GM18870 (cell line): Measurements from ENCODE around the gene ZSCAN23.
"Not testable (repeated sequence)": the region's sequence is repeated elsewhere in the genome, so short reads cannot be mapped to it uniquely, and the experiment has no call there.

Source experiments
- ATAC-seq: cut with Tn5 transposase; IDR thresholded peaks from one replicate; pipeline ENCODE4 v1.9.1; 2021; ENCODE audit warnings: moderate library complexity; ENCODE audit not compliant: unreplicated experiment

ZSCAN23 gene

GRCh38 chr6:28443112-28443773, at the start of gene ZSCAN23:
ZSCAN23 (minus strand) TSS chr6:28443491; CDS start chr6:28436266, 7,225 bp downstream.
- peak; percentile 90 for ATAC-seq

DNA sequence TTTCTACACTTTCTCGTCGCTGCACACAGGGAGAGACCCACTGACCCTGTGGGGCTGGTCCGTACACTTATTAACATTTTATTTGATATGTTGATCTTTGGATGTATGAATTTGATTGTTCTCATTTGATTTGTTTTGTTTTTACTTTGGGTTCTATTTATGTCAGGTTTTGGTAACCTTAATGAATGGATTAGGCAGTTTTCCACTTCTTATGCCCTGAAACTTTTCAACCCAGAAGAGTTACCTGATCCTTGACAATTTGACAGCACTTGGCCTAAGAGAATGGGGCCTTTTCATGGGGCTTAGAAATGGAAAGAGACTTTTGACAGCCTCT, 48.7 kb upstream of the ZSCAN23 start:
- no peak for ATAC-seq

DNA sequence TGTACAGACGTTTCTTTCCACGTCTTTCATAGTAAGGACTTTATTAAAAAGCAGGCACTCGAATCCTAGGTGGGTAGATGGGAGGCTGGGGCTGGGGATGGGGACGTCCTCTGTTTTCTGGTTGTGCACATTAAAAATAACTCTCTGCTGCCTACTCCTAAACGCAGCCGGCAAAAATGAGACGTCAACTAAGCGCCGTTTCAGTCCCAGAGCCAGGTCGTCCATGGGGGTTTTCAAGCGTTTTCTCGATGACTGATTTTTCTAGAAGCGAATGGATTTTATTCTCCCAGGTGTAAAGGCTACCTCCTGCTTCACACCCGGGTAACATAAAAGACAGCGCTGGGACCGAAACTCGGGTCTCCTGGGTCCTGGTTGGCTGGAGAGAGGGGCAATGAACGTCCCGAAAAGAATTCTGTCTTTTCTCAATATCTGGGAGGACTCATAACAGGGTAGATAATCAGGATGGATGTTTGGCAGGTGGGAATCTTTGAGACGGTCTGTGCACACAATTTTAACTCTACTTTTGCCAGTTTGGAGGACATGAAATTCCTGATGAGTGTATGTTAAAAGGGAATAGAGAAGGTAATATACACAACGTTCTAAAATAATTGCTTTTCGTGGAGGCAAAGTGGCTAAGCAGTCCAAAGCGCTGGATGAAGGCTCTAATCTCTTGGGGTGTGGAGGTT, 47.1 kb upstream of the ZSCAN23 start:
- ATAC-seq = no peak

DNA sequence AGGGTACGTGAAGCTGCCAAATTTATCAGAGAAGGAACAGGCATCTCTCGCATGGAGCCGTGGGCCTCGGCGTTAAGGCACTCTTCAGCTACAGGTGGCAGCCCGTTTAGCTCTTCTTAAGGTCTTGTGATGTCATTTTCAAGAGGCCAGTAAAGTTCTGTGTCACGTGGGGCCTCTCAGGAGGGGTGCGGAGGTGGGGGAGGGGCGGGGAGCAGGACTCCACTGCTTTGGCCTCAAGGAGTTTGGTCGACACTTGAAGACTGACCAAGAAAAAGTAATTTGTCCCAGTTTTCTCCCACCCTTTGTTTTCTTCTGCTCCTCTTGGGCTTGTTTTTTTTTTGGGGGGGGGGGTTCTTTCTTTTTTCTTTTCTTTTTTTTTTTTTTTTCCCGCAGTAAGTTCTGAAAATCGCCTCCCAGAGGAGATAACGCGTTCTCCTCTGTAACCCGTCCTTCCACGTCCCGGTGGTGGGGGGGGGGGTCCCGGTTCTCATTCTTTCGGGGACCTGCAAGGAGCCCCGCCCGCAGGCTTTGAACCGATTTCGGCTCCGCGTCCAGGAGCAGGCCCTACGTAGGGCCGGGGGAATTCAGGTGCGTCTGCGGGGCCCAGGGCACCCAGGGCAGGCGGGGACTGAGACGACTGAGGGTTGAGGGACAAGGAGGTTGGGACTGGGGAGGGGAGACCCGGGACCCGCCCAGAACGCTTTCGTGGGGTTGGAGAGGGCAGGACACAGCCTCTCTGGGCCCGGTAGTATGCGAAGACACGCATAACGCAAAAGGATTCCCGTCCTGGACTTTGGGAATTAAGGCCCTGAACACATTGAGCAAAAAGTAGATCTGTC, 46.3 kb upstream of the ZSCAN23 start:
- ATAC-seq = no peak

- no peak for ATAC-seq
Observed at GRCh38 chr6:28488916-28489365, 45.6 kb upstream of the ZSCAN23 start.

DNA sequence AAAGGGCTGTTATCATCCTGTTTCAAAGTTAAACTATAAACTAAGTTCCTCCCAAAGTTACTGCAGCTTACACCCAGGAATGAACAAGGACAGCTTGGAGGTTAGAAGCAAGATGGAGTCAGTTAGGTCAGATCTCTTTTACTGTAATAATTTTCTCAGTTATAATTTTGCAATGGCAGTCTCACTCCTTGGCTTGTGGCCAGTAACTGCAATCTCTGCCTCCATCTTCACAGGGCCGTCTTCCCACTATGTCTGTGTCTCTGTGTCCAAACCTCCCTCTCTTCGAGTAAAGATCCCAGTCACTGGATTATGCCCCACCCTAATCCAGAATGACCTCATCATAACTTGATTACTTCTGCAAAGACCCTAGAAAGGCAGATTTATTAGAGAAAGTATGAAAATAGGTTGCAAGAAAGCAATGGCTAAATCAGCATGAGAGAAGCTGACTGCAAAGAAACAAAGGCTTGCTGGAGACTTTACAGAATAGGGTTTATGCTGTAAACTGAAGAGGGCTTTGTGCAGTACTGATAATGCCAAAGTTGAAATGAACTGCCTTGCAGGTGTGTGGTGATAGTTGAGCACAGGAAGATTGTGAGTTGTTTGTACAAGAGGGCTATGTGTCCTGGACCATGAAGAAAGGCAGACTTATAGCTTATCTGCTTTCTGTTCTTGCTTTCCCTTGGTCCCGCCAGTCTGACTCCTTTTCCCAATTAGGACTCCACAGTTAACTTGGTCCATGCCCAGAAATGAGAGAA, 43.9 kb upstream of the ZSCAN23 start:
- ATAC-seq = no peak

- no peak for ATAC-seq
Observed at GRCh38 chr6:28486533-28486932, 43.2 kb upstream of the ZSCAN23 start.

DNA sequence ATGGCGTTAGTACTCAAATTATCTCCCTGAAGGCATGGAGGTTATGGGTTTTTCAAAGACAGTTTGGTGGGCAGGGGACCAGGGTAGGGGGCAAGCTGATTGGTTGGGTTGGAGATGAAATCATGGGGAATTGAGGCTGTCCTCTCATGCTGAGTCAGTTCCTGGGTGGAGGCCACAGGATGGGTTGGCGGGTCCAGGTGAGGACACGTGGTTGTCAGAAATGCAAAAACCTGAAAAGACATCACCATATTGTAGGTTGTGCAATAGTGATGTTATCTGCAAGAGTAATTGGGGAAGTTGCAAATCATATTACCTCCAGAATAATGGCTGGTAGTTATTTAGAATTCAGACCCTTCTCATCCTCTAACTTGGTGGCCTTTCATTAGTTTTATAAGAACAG, 42.2 kb upstream of the ZSCAN23 start:
- ATAC-seq = no peak

DNA sequence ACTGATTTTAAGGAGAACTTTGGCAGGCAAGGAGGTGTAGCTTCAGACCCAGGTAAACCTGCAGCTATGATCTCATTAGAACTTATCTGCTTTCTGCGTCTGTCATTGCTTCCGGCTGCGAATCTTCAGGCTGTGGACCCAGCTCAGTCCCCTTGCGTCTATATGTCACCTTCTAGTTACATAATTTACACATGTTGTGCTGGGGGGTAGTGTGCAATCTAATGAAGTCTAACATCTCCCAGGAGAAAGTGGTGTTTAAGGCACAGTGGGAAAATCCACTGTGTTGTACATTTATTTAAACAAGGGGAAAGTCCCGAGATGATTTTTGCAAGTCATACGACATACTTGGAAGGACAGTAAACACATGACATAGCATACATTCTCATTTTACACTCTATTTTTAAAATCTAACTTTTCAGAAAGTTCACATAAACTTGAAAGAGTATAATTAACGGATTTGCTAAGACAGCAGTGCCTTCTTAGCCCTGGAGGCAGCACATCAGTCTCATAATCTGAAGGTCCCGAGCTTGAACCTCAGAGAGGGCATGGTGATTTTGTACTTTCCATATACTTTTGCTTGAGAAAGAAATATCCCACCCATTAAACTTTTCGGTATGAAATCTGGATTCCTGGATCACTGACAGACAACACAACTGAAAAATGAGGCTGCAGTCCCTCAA, 37.1 kb upstream of the ZSCAN23 start:
- ATAC-seq = no peak

GRCh38 chr6:28478518-28478917, 35.2 kb upstream of the ZSCAN23 start:
- no peak for ATAC-seq

DNA sequence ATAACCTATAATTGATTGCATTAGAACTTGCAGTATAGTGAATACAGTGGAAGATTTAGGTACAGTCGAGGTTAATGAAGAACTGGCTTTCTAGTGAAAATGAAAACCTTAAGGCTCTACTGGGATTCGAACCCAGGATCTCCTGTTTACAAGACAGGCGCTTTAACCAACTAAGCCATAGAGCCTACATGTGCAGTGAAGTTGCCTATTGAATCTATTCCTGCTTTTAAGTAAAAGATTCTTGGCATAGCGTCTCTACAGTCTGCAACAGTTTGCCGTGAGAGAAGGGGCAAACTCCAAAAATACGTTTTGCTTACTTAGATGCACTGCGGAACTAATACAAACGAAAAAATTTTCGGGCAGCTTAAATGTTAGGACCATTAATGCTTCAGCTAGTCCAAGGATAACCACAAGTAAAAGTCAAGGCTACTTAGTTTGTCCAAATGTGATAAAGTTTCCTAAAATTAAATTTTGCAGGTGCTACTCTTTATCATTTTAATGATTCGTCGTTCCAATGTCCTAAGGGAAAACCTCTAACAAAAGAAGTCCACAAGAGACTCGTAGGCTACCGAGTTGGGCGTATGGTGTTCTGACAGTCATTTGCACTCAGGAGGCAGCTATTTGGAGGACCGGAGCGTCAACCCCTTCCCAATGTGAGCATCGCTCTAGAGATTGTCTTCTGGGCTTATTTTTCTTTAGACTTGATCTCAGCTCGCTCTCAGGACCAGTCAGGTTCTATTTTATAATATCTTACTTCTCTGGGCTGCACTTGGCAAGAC, 31.3 kb upstream of the ZSCAN23 start:
- ATAC-seq = no peak

GRCh38 chr6:28469153-28469745, 26.0 kb upstream of the ZSCAN23 start:
- not testable (repeated sequence) for ATAC-seq

DNA sequence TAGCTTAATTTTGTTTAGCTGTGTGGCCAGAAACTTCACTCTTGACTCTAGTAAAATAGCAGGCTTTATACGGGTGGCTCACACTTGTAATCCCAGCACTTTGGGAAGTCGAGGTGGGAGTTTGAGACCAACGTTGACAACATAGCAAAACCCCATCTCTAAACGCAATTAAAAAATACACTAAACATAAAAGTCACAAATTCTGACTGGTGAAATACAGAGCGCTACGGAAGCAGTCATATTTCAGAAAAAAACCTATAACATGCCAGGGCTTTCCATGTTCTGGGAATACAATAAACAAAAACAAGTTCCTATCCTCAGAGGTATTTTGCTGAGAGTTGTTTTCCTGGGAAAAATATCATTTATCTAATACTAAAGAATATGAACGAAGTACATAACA, 24.8 kb upstream of the ZSCAN23 start:
- no peak for ATAC-seq

GRCh38 chr6:28462401-28462800, 19.1 kb upstream of the ZSCAN23 start:
- ATAC-seq = no peak

GRCh38 chr6:28458568-28458967, 15.3 kb upstream of the ZSCAN23 start:
- no peak for ATAC-seq

DNA sequence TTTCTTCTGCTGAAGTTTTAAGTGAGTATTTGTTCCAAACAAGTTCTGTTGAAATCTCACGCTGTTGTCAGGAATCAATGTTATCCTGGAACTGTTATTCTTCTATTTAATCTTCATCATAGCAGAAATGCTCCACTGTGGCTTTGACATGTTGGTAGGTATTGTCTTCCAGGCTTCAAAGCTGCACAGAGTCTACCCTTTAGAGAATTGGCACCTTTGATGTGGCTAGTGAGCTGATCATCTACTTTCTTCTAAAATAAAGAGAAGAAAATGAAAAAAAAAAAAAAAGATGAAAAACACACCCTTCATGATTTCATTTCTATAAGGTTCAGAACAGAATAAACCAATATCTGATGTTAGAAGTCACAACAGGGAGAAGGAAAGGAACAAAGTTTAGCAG, 5.8 kb upstream of the ZSCAN23 start:
- ATAC-seq = no peak

DNA sequence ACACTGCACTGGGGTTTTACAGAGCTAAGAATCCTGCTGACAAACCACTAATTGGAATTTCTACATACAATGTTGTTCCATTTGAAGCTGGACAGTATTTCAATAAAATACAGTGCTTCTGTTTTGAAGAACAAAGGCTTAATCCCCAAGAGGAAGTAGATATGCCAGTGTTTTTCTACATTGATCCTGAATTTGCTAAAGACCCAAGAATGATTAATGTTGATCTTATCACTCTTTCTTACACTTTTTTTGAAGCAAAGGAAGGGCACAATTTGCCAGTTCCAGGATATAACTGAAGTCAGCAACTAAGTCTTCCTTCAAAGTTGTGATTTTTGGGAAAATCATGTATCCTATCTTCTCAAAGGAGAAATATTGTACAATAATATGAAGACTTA, 4.2 kb upstream of the ZSCAN23 start:
- not testable (repeated sequence) for ATAC-seq

DNA sequence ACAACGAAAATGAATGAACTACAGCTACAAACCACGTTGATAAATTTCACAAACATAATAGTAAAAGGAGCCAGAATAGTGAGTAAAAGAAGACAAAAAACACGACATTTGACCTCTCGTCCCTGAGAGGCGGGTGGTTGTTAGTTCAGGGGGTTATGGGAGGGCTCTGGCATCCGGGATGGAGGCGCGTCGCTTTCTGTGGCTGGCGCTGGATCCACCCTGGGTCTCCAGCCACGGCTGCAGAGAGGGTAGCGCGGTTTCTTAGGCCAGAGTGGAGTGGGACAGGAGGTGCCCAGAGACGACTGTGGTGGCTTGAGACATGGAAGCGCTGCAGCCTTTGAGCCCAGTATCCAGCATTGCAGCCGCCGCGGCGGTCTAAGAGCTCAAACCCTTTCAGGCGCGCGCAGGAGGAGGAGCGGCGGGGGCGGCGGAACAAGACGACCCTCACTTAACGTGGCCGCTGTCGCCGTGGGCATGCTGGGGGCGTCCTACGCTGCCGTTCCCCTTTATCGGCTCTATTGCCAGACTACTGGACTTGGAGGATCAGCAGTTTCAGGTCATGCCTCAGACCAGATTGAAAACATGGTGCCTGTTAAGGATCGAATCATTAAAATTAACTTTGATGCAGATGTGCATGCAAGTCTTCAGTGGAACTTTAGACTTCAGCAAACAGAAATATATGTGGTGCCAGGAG, 3.7 kb upstream of the ZSCAN23 start:
- no peak for ATAC-seq

GRCh38 chr6:28444759-28445158, 1.5 kb upstream of the ZSCAN23 start:
- ATAC-seq = not testable (repeated sequence)
